Esophagus muscularis mucosa (tissue), 4 donors: Measurements from ENCODE around the gene TAF3.

Experiments
- EP300 ChIP-seq: sonication (generic); formaldehyde crosslinking; IDR thresholded peaks from one replicate; pipeline ENCODE4 v1.6.1; 2017; ENCODE audit warnings: antibody characterized with exemption
- POLR2A ChIP-seq: fragments of 450-650 bp; IDR thresholded peaks from one replicate; pipeline ENCODE4 v1.6.1; 2017; ENCODE audit warnings: antibody characterized with exemption, moderate library complexity, mild to moderate bottlenecking, low read depth
- TF ChIP-seq, protein P1 (sequence below), 3 experiments: fragments of 200-600 bp in 2 of 3; fragments of 450-650 bp in 1 of 3; sonication (generic) in 2 of 3; IDR thresholded peaks; one replicate each; pipeline ENCODE4 v1.5.1; 2017 to 2019; ENCODE audit warnings: antibody characterized with exemption in 3 of 3, mild to moderate bottlenecking in 2 of 3, moderate library complexity in 1 of 3

DNA sequence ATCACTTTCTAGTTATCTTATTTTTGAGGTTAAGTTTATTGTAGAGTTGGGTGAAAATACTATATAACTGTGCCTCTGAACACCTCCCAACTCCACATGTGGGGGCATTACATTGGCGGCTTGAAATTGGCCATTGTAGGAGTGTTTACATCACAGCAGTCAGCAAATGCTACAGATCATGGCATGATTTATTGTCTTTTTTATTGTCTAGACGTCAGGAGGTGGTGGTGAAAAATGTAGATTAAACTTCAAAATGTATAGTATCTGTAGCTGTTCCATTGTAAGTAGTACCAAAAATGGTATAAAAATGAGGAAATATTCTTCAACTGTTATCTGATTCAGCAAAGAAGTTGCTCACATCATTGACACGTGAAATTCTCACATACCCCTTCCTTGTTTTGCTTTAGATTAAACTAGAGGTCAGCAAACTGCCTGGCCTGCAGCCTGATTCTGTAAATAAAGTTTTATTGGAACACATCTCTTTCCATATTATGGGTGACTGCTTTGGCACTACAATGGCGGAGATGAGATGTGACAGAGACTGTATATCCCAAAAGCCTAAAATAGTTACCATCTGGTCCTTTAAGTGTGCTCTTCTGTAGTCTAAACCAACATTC lies 35.0 kb downstream of the TAF3 start:
- TF ChIP-seq, protein P1, sequence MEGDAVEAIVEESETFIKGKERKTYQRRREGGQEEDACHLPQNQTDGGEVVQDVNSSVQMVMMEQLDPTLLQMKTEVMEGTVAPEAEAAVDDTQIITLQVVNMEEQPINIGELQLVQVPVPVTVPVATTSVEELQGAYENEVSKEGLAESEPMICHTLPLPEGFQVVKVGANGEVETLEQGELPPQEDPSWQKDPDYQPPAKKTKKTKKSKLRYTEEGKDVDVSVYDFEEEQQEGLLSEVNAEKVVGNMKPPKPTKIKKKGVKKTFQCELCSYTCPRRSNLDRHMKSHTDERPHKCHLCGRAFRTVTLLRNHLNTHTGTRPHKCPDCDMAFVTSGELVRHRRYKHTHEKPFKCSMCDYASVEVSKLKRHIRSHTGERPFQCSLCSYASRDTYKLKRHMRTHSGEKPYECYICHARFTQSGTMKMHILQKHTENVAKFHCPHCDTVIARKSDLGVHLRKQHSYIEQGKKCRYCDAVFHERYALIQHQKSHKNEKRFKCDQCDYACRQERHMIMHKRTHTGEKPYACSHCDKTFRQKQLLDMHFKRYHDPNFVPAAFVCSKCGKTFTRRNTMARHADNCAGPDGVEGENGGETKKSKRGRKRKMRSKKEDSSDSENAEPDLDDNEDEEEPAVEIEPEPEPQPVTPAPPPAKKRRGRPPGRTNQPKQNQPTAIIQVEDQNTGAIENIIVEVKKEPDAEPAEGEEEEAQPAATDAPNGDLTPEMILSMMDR (IDR thresholded peaks at IDR 0.05) = no peak
- TF ChIP-seq POLR2A (no peak), EP300 (no peak)
